Measurements from ENCODE around the gene CDC14A. TPM values are rescaled to one million over a fixed set of nuclear protein-coding genes. Genes with fewer than 3 reads are reported as not detected.

CDC14A gene
- total and polyA plus RNA-seq, 2 of the 8 experiments (the other 6 are each of a cell fraction or from before 2014, with no cell fraction given), result 3.2 to 8.9 TPM

- DNase-seq (ENCODE audit: low read depth in 1 of 2, low spot score in 2 of 2), result no peak
- no peak overlapping the region for H3K4me2 ChIP-seq (ENCODE audit: insufficient read depth in 1 of 2, low read depth in 2 of 2, low read length in 2 of 2)
- H3K4me1 ChIP-seq (replicated peaks in 1 of 4; ENCODE audit: control insufficient read depth in 3 of 4, insufficient read depth in 4 of 4, low read length in 3 of 4), result peaks cover 2 to 6% (median 4%) of the 10 kb centered on the region in 4 experiments; a peak in 4 of 7 replicates
- ChIA-PET CTCF (ENCODE audit: partially characterized antibody) (interaction anchor here (0.7 to 1.2 kb wide), 3 partner anchors 9 to 686 kb away, joined by 3 to 4 read pairs (median 3); no protein-coding TSS in a partner anchor), POLR2A (ENCODE audit: partially characterized antibody) (interaction anchor here (1.1 to 1.3 kb wide), 3 partner anchors 13 to 174 kb away, joined by 3 read pairs; partner anchors contain the start of gene CDC14A)
- H3K14ac ChIP-seq (ENCODE audit: insufficient read length), result no peak overlapping the region
- H2BK12ac ChIP-seq (ENCODE audit: low read depth, low read length), result no peak overlapping the region
- no peaks in the 10 kb centered on the region for H3K36me3 ChIP-seq (ENCODE audit: control insufficient read depth in 2 of 4, insufficient read depth in 4 of 4, low read length in 3 of 4)
- H2BK5ac ChIP-seq (ENCODE audit: low read depth, low read length), result no peak overlapping the region
- peaks cover 3% of the 10 kb centered on the region for H3K79me1 ChIP-seq (ENCODE audit: low read depth, low read length)
- TF ChIP-seq BRCA1 (IDR thresholded peaks at IDR 0.05; ENCODE audit: low read depth, low read length) (no peak), EGR1 (IDR thresholded peaks at IDR 0.05; ENCODE audit: borderline replicate concordance, low read depth, low read length) (no peak), CHD2 (IDR thresholded peaks at IDR 0.05; ENCODE audit: low read length) (no peak), SP4 (IDR thresholded peaks at IDR 0.05; ENCODE audit: low read length) (no peak), RAD21 (IDR thresholded peaks at IDR 0.05 in 1 of 2, conservative IDR thresholded peaks at IDR 0.05 in 1 of 2; ENCODE audit: low read depth in 2 of 2, low read length in 2 of 2) (no peak), CBX5 (IDR thresholded peaks at IDR 0.05; ENCODE audit: low read depth, low read length) (no peak), HDAC6 (IDR thresholded peaks at IDR 0.05; ENCODE audit: low read depth, low read length) (no peak), EZH2 (IDR thresholded peaks at IDR 0.05; ENCODE audit: low read depth, low read length, severe bottlenecking) (no peak), SUZ12 (IDR thresholded peaks at IDR 0.05; ENCODE audit: low read length) (no peak), KDM5A (IDR thresholded peaks at IDR 0.05; ENCODE audit: low read length) (no peak), USF2 (IDR thresholded peaks at IDR 0.05; ENCODE audit: low read length) (no peak), YY1 (IDR thresholded peaks at IDR 0.05; ENCODE audit: low read depth, low read length) (no peak)
- no peaks in the 10 kb centered on the region for H4K20me1 ChIP-seq (replicated peaks in 1 of 2; ENCODE audit: control insufficient read depth in 1 of 2, insufficient read depth in 2 of 2, low read length in 2 of 2)
- no peak overlapping the region for H4K5ac ChIP-seq (ENCODE audit: insufficient read length, low read depth, low read length)
- no peak overlapping the region for H3K4ac ChIP-seq (replicated peaks; ENCODE audit: insufficient read length, low read depth, low read length)
- H4K8ac ChIP-seq (ENCODE audit: extremely low read depth, insufficient read depth, low read length), result no peak overlapping the region
- H3K4me3 ChIP-seq (ENCODE audit: extremely low read depth in 1 of 4, insufficient read depth in 2 of 4, low read depth in 3 of 4, low read length in 4 of 4), result no peak overlapping the region
- H2BK120ac ChIP-seq (replicated peaks; ENCODE audit: low read depth, low read length), result no peak overlapping the region
- H3K23ac ChIP-seq (ENCODE audit: insufficient read length), result no peak overlapping the region
- H3K79me2 ChIP-seq (ENCODE audit: control insufficient read depth in 1 of 2, insufficient read depth in 2 of 2, low read length in 2 of 2), result peaks cover 0 to 71% of the 10 kb centered on the region in 2 experiments; a peak in 3 of 4 replicates
- H3K23me2 ChIP-seq (ENCODE audit: low read depth, low read length), result no peaks in the 10 kb centered on the region
- 82% methylated on average over 1 of the region's 1 CpG; no CpG with 5 or more reads in 1 of the 2 experiments for WGBS, 2 experiments (ENCODE audit: extremely low coverage in 1 of 2, insufficient coverage in 1 of 2, insufficient read length in 1 of 2, insufficient replicate concordance in 2 of 2, low coverage in 1 of 2, low lambda C conversion rate in 2 of 2, missing lambda C conversion rate in 1 of 2)
- no peaks in the 10 kb centered on the region for H3K27me3 ChIP-seq (replicated peaks in 1 of 4; ENCODE audit: control insufficient read depth in 3 of 4, extremely low read depth in 1 of 4, insufficient read depth in 3 of 4, low read length in 3 of 4)
- no peaks in the 10 kb centered on the region for H3K9me3 ChIP-seq (ENCODE audit: insufficient read depth in 2 of 2, low read depth in 1 of 2, low read length in 1 of 2)
- no peak overlapping the region for H2BK15ac ChIP-seq (ENCODE audit: low read length)
- no peak overlapping the region for H3K18ac ChIP-seq (ENCODE audit: extremely low read depth, low read length)
- no peak overlapping the region for H3K56ac ChIP-seq (replicated peaks; ENCODE audit: insufficient read length, low read depth, low read length)
- FAIRE-seq, result no peak
- no peak overlapping the region for H3K27ac ChIP-seq (ENCODE audit: low read depth, low read length)
- H2AFZ ChIP-seq (ENCODE audit: low read length), result no peak overlapping the region
- H2AK5ac ChIP-seq (ENCODE audit: low read depth, low read length), result no peak overlapping the region
- H3K9ac ChIP-seq (replicated peaks in 1 of 4; ENCODE audit: extremely low read depth in 1 of 4, low read depth in 3 of 4, low read length in 3 of 4), result no peak overlapping the region
- H4K91ac ChIP-seq (replicated peaks; ENCODE audit: insufficient read length, low read length), result no peak overlapping the region
- H2BK20ac ChIP-seq (ENCODE audit: low read length), result no peak overlapping the region
These were observed 13.9 kb downstream of the CDC14A start for GRCh38 chr1:100366209-100366525.

Data from H1 (cell line).